GM12878 (cell line): ENCODE measurements around the gene NUB1. TPM values are rescaled to one million over a fixed set of nuclear protein-coding genes. Genes with fewer than 3 reads are reported as not detected.

Experiments used
- ATAC-seq: fragments of 200-7000 bp; cut with Tn5 transposase; 3 replicates; pipeline ENCODE4 v1.9.1; 2020; ENCODE audit warnings: mild to moderate bottlenecking, moderate library complexity
- BruUV-seq: library from RNA; stranded (reverse); fragments of 400-500 nt; replicated peaks from 2 replicates; lab custom pipeline; 2021; lab: Mats Ljungman, UMichigan
- CTCF ChIA-PET: fragments of 300-600 bp; sonication (Branson Sonifier 250); formaldehyde crosslinking; extraction: SDS; loops from one replicate; lab custom pipeline; 2021; ENCODE audit warnings: inconsistent platforms; lab: Yijun Ruan, JAX
- POLR2A ChIA-PET: fragments of 350-600 bp; formaldehyde crosslinking; extraction: SDS; loops from one replicate; lab custom pipeline; 2021; ENCODE audit warnings: inconsistent platforms; lab: Charles Lee
- RAD21 ChIA-PET: fragments of 300-600 bp; sonication (Branson Sonifier 250); formaldehyde crosslinking; loops from one replicate; lab custom pipeline; 2023; ENCODE audit warnings: antibody characterized with exemption; ENCODE audit not compliant: unreplicated experiment; lab: Charles Lee
- SMC1A ChIA-PET: fragments of 300-600 bp; sonication (Branson Sonifier 250); formaldehyde crosslinking; loops from one replicate; lab custom pipeline; 2023; ENCODE audit not compliant: unreplicated experiment, uncharacterized antibody; lab: Charles Lee
- DNase-seq: peaks from one replicate; pipeline ENCODE4 v3.0.0-alpha.2; 2011; ENCODE audit warnings: low read depth, low spot score
- FAIRE-seq: peaks from 3 replicates; lab custom pipeline; 2011; peaks lifted over from hg19 to GRCh38; lab: Jason Lieb, UNC
- H2AFZ ChIP-seq: 2 replicates; pipeline ENCODE4 v1.6.0; 2011; ENCODE audit warnings: low read depth, low read length, control low read depth; ENCODE audit not compliant: control insufficient read depth
- H3K27ac ChIP-seq: 2 replicates; pipeline ENCODE4 v1.5.1; 2011; ENCODE audit warnings: control low read depth; ENCODE audit not compliant: control insufficient read depth, insufficient read depth
- H3K27me3 ChIP-seq, 2 experiments: replicated peaks in 1 of 2; 2 replicates each; pipeline versions ENCODE4 v1.6.0 to v1.6.1; 2011; ENCODE audit warnings: low read length in 1 of 2; ENCODE audit not compliant: control insufficient read depth in 2 of 2, insufficient read depth in 2 of 2
- H3K36me3 ChIP-seq, 2 experiments: 2 replicates each; pipeline ENCODE4 v1.5.1; 2011; ENCODE audit warnings: low read length in 1 of 2; ENCODE audit not compliant: control insufficient read depth in 2 of 2, insufficient read depth in 2 of 2
- H3K4me1 ChIP-seq: 2 replicates; pipeline ENCODE4 v1.6.1; 2011; ENCODE audit warnings: mild to moderate bottlenecking, low read length, moderate library complexity, mixed read lengths; ENCODE audit not compliant: control insufficient read depth, insufficient read depth
- H3K4me2 ChIP-seq: 2 replicates; pipeline ENCODE4 v1.6.0; 2011; ENCODE audit warnings: control low read depth; ENCODE audit not compliant: control insufficient read depth, insufficient read depth
- H3K4me3 ChIP-seq: fragments of 200-600 bp; sonication (generic); 2 replicates; pipeline ENCODE4 v1.5.1; 2016
- H3K79me2 ChIP-seq: 2 replicates; pipeline ENCODE4 v1.6.0; 2011; ENCODE audit warnings: low read length; ENCODE audit not compliant: control insufficient read depth, insufficient read depth
- H3K9ac ChIP-seq: 2 replicates; pipeline ENCODE4 v1.8.0; 2011; ENCODE audit warnings: low read length, control low read depth, mixed read lengths; ENCODE audit not compliant: control insufficient read depth, insufficient read depth
- H3K9me3 ChIP-seq: replicated peaks from 3 replicates; pipeline ENCODE4 v1.5.1; 2011; ENCODE audit warnings: mild to moderate bottlenecking, low read length; ENCODE audit not compliant: control insufficient read depth, insufficient read depth
- H4K20me1 ChIP-seq: 2 replicates; pipeline ENCODE4 v1.6.0; 2011; ENCODE audit not compliant: control insufficient read depth, insufficient read depth
- ATF2 ChIP-seq: IDR thresholded peaks from 2 replicates; pipeline ENCODE4 v1.6.1; 2012; ENCODE audit warnings: low read length, inconsistent platforms
- BCL3 ChIP-seq: IDR thresholded peaks from 2 replicates; pipeline ENCODE4 v1.6.1; 2011; ENCODE audit warnings: borderline replicate concordance, low read depth, mild to moderate bottlenecking, moderate library complexity, low read length; ENCODE audit not compliant: insufficient read depth, poor library complexity, severe bottlenecking
- BHLHE40 ChIP-seq, 2 experiments: fragments of 450-650 bp in 1 of 2; IDR thresholded peaks; 2 replicates each; pipeline ENCODE4 v1.6.1; 2011 to 2017; ENCODE audit warnings: low read depth in 2 of 2, borderline replicate concordance in 1 of 2, improper control_type of control experiment in 1 of 2, low read length in 1 of 2, mild to moderate bottlenecking in 1 of 2
- CHD1 ChIP-seq: IDR thresholded peaks from 2 replicates; pipeline ENCODE4 v1.6.1; 2012; ENCODE audit warnings: low read depth, low read length, improper control_type of control experiment
- CREB1 ChIP-seq: IDR thresholded peaks from 2 replicates; pipeline ENCODE4 v1.6.1; 2012; ENCODE audit warnings: low read depth, mild to moderate bottlenecking, inconsistent platforms
- HCFC1 ChIP-seq: fragments of 150-350 bp; IDR thresholded peaks from 2 replicates; pipeline ENCODE4 v1.6.1; 2014; ENCODE audit warnings: low read length
- HDGF ChIP-seq: fragments of 450-650 bp; IDR thresholded peaks from 2 replicates; pipeline ENCODE4 v1.6.1; 2016; ENCODE audit warnings: antibody characterized with exemption
- NBN ChIP-seq: fragments of 450-650 bp; IDR thresholded peaks from 2 replicates; pipeline ENCODE4 v1.6.1; 2016
- NFYB ChIP-seq: IDR thresholded peaks from 2 replicates; pipeline ENCODE4 v1.6.1; 2011; ENCODE audit warnings: low read depth, mild to moderate bottlenecking, low read length, improper control_type of control experiment, moderate library complexity; ENCODE audit not compliant: insufficient read depth
- NRF1 ChIP-seq: conservative IDR thresholded peaks from 2 replicates; pipeline ENCODE4 v1.6.1; 2011; ENCODE audit warnings: mild to moderate bottlenecking, low read depth, low read length, improper control_type of control experiment
- PKNOX1 ChIP-seq: fragments of 450-650 bp; IDR thresholded peaks from 2 replicates; pipeline ENCODE4 v1.6.1; 2016; ENCODE audit warnings: mild to moderate bottlenecking
- POLR2AphosphoS2 ChIP-seq: IDR thresholded peaks from 2 replicates; pipeline ENCODE4 v1.6.1; 2011; ENCODE audit warnings: low read depth, mild to moderate bottlenecking, low read length, improper control_type of control experiment, moderate library complexity
- RCOR1 ChIP-seq: conservative IDR thresholded peaks from 2 replicates; pipeline ENCODE4 v1.6.1; 2012; ENCODE audit warnings: low read depth, low read length, improper control_type of control experiment
- SIN3A ChIP-seq: IDR thresholded peaks from 2 replicates; pipeline ENCODE4 v1.6.1; 2012; ENCODE audit warnings: low read depth, low read length, improper control_type of control experiment
- SIX5 ChIP-seq: IDR thresholded peaks from 2 replicates; pipeline ENCODE4 v1.6.1; 2011; ENCODE audit warnings: mild to moderate bottlenecking, low read depth, low read length, moderate library complexity; ENCODE audit not compliant: severe bottlenecking
- STAT1 ChIP-seq: fragments of 450-650 bp; conservative IDR thresholded peaks from 2 replicates; pipeline ENCODE4 v1.6.1; 2014; ENCODE audit warnings: antibody characterized with exemption, mild to moderate bottlenecking
- ZBTB40 ChIP-seq: fragments of 450-650 bp; IDR thresholded peaks from 2 replicates; pipeline ENCODE4 v1.6.1; 2016; ENCODE audit warnings: mild to moderate bottlenecking, moderate library complexity, borderline replicate concordance
- WGBS: methylation state at CpG from one replicate; pipeline ENCODE4 v1.1.6; 2016; ENCODE audit warnings: low lambda C conversion rate; ENCODE audit not compliant: insufficient replicate concordance, insufficient coverage; ENCODE audit errors: missing lambda C conversion rate; 5-methylcytosine and 5-hydroxymethylcytosine counted together
- in situ Hi-C: fragments of 300-500 bp; cut with MboI; formaldehyde crosslinking; loops from 9 replicates; pipeline ENCODE4 v1.14.3; 2018; ENCODE audit warnings: mixed read lengths
- intact Hi-C: fragments of 100-400 bp; cut with micrococcal nuclease; formaldehyde crosslinking; loops from one replicate; pipeline ENCODE4 v1.14.2; 2022; ENCODE audit not compliant: unreplicated experiment
- polyA plus RNA-seq, 11 experiments: library from polyadenylated mRNA; depleted of rRNA in 4 of 11; unstranded in 6 of 11; stranded (reverse) in 5 of 11; fragments of >200 nt; fragmentation: Nextera tagmentation in 4 of 11; fragmentation: Illumina TruSeq in 1 of 11; extraction: Ambion mirVana in 4 of 11; extraction: Trizol in 1 of 11; gene quantifications; 1 replicate in 1 of 11; 2 replicates in 10 of 11; pipeline versions ENCODE4 v1.2.1 to v1.2.3, GENCODE V29; 2011 to 2016; ENCODE audit warnings: inconsistent platforms in 2 of 11, missing spikeins in 2 of 11, low read depth in 1 of 11
- total RNA-seq, 4 experiments: library from RNA; depleted of rRNA in 3 of 4; stranded (reverse); fragments of >200 nt in 3 of 4; fragmentation: Illumina TruSeq in 1 of 4; extraction: Trizol in 1 of 4; gene quantifications; 2 replicates each; pipeline versions ENCODE4 v1.2.1 to v1.2.3, GENCODE V29; 2013 to 2021

The NUB1 gene
- total and polyA plus RNA-seq, 10 of the 15 experiments (the other 5 are each of a cell fraction or from before 2014, with no cell fraction given) = 24.1 to 102 (median 49.0) TPM

- FAIRE-seq (no peak), ATAC-seq (no peak), DNase-seq (no peak)
- Histone ChIP-seq H3K9me3 (peaks cover 2% of the 10 kb centered on the region; the same call in 2 of the 3 replicates), H3K36me3 (no peaks in the 10 kb centered on the region), H4K20me1 (no peaks in the 10 kb centered on the region), H3K4me2 (no peak overlapping the region), H3K9ac (no peak overlapping the region), H3K27me3 (peaks cover 0 to 3% of the 10 kb centered on the region in 2 experiments; a peak in 2 of 4 replicates), H3K27ac (no peak overlapping the region), H2AFZ (no peak overlapping the region), H3K4me3 (no peak overlapping the region), H3K79me2 (no peaks in the 10 kb centered on the region), H3K4me1 (peaks cover 3% of the 10 kb centered on the region)
- CTCF ChIA-PET = interaction anchor here (0.6 to 1.2 kb wide), 3 partner anchors 21 to 106 kb away, joined by 3 to 6 read pairs (median 3); no protein-coding TSS in a partner anchor
- in situ Hi-C loops = no loop called here
- POLR2A ChIA-PET = no interaction called here
- no TSS peak for BruUV-seq
- RAD21 ChIA-PET = no interaction called here
- intact Hi-C loops = no loop called here
- 26% methylated on average over 3 of the region's 3 CpGs for WGBS
- SMC1A ChIA-PET = no interaction called here
- TF ChIP-seq ATF2 = no peak
- TF ChIP-seq POLR2AphosphoS2 = no peak
- no peak for TF ChIP-seq RCOR1
- no peak for TF ChIP-seq HDGF
- no peak for TF ChIP-seq NRF1
- no peak for TF ChIP-seq BHLHE40 (IDR thresholded peaks at IDR 0.05; ENCODE audit: borderline replicate concordance in 1 of 2, low read depth in 2 of 2, low read length in 1 of 2)
- TF ChIP-seq SIX5 = no peak
- no peak for TF ChIP-seq SIN3A
- no peak for TF ChIP-seq ZBTB40
- no peak for TF ChIP-seq CHD1
- no peak for TF ChIP-seq PKNOX1
- no peak for TF ChIP-seq HCFC1
- TF ChIP-seq STAT1 = no peak
- no peak for TF ChIP-seq BCL3
- no peak for TF ChIP-seq NBN
- TF ChIP-seq CREB1 = no peak
- TF ChIP-seq NFYB = no peak
Measured at GRCh38 chr7:151306860-151307259, 34.8 kb upstream of the NUB1 start.
